GM18511 (cell line): ENCODE data around the gene RHEB.
A peak's percentile ranks its signal among the peaks of the same experiment; 100 is the strongest.
"Not testable (repeated sequence)": the region's sequence is repeated elsewhere in the genome, so short reads cannot be mapped to it uniquely, and the experiment has no call there.

Experiments
- ATAC-seq: cut with Tn5 transposase; IDR thresholded peaks from one replicate; pipeline ENCODE4 v1.9.1; 2021; ENCODE audit warnings: mild to moderate bottlenecking, moderate library complexity; ENCODE audit not compliant: unreplicated experiment

RHEB gene

GRCh38 chr7:151536178-151536577, 16.5 kb upstream of the RHEB start:
- not testable (repeated sequence) for ATAC-seq

- ATAC-seq = no peak
Observed at GRCh38 chr7:151529842-151530241, 10.1 kb upstream of the RHEB start.

- ATAC-seq = no peak
Observed at GRCh38 chr7:151524845-151525244, 5.2 kb upstream of the RHEB start.

GRCh38 chr7:151524331-151524730, 4.6 kb upstream of the RHEB start:
- no peak for ATAC-seq

- peak; percentile 1 for ATAC-seq
Observed at GRCh38 chr7:151520419-151521261, 945 bp upstream of the RHEB start.

- peak; percentile 59 for ATAC-seq
Observed at GRCh38 chr7:151518947-151519764, 539 bp downstream of the RHEB start.

- no peak for ATAC-seq
Observed at GRCh38 chr7:151518105-151518946, 1.4 kb downstream of the RHEB start.

GRCh38 chr7:151517601-151518104, 2.0 kb downstream of the RHEB start:
- no peak for ATAC-seq

- ATAC-seq = no peak
Observed at GRCh38 chr7:151515276-151515565, 4.5 kb downstream of the RHEB start.

GRCh38 chr7:151514461-151515275, 5.0 kb downstream of the RHEB start:
- ATAC-seq = no peak

GRCh38 chr7:151513133-151513532, 6.6 kb downstream of the RHEB start:
- no peak for ATAC-seq

- ATAC-seq = no peak
Observed at GRCh38 chr7:151512353-151512752, 7.3 kb downstream of the RHEB start.

GRCh38 chr7:151511946-151512345, 7.7 kb downstream of the RHEB start:
- no peak for ATAC-seq

GRCh38 chr7:151511270-151511669, 8.4 kb downstream of the RHEB start:
- no peak for ATAC-seq

- ATAC-seq = no peak
Observed at GRCh38 chr7:151509670-151510333, 9.9 kb downstream of the RHEB start.

- ATAC-seq = no peak
Observed at GRCh38 chr7:151508991-151509390, 10.7 kb downstream of the RHEB start.

- ATAC-seq = no peak
Observed at GRCh38 chr7:151507806-151508205, 11.9 kb downstream of the RHEB start.

GRCh38 chr7:151506901-151507382, 12.8 kb downstream of the RHEB start:
- no peak for ATAC-seq

GRCh38 chr7:151505836-151506468, 13.7 kb downstream of the RHEB start:
- no peak for ATAC-seq
